Frontal cortex (tissue), 4 donors: ENCODE results near the gene GFRA1. TPM values are rescaled to one million over a fixed set of nuclear protein-coding genes. Genes with fewer than 3 reads are reported as not detected.
"Not testable (repeated sequence)": the region's sequence is repeated elsewhere in the genome, so short reads cannot be mapped to it uniquely, and the experiment has no call there.

Source experiments
- DNase-seq, 2 donors: peaks; one replicate each; pipeline ENCODE4 v3.0.0; 2012; ENCODE audit warnings: low spot score in 2 of 2
- FAIRE-seq: peaks from 2 replicates; lab custom pipeline; 2012; peaks lifted over from hg19 to GRCh38; lab: Jason Lieb, UNC
- total RNA-seq: library from RNA; depleted of rRNA; stranded (reverse); fragments of >200 nt; gene quantifications from one replicate; pipeline ENCODE4 v1.2.3, GENCODE V29; 2014
- donor health status: control.
- donor health status: control.
- donor health status: control.

The GFRA1 gene
- total RNA-seq, 1 donor from 2014 or later, result 8.2 TPM

DNA sequence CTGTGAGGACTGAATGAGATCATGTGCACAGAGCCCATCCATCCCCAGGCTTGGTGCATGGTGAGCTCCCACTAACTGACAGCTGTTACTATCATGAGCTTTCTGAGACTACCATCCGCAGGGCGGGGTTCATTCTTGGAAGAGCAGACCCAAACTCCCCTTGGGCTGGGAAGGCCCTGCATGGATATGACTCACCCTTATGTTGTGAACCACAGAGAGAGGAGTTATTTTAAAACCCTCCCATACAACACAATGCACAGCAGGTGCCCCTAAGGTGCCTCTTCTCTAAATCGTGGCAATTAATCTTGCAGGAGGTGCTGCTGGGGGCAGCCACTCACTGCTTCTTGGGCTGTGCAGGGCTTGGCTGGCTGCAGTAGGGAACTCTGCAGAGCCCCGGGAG, 219.1 kb downstream of the GFRA1 start:
- DNase-seq, result no peak
- FAIRE-seq, result no peak

DNA sequence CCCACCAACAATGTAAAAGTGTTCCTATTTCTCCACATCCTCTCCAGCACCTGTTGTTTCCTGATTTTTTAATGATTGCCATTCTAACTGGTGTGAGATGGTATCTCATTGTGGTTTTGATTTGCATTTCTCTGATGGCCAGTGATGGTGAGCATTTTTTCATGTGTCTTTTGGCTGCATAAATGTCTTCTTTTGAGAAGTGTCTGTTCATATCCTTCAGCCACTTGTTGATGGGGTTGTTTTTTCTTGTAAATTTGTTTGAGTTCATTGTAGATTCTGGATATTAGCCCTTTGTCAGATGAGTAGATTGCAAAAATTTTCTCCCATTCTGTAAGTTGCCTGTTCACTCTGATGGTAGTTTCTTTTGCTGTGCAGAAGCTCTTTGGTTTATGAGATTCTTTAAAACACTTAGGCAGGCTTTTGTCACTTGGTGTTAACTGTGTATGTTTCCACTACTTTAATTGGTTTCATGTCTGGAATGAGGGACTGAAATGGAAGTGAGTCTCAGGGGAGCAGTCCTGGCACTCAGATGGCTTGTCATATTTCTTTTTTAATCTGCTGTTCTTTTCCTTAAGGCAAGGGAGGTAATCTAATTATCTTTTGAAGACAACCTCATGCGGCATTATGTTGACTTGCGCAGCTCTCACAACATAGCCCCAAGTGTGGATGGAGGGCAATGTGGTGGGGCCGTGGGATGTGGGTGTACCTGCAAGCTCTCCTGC, 219.8 kb downstream of the GFRA1 start:
- FAIRE-seq, DNase-seq: not testable (repeated sequence)

DNA sequence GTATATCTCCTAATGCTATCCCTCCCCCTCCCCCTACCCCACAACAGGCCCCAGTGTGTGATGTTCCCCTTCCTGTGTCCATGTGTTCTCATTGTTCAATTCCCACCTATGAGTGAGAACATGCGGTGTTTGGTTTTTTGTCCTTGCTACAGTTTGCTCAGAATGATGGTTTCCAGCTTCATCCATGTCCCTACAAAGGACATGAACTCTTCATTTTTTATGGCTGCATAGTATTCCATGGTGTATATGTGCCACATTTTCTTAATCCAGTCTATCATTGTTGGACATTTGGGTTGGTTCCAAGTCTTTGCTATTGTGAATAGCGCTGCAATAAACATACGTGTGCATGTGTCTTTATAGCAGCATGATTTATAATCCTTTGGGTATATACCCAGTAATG, 220.5 kb downstream of the GFRA1 start:
- DNase-seq, FAIRE-seq: not testable (repeated sequence)

DNA sequence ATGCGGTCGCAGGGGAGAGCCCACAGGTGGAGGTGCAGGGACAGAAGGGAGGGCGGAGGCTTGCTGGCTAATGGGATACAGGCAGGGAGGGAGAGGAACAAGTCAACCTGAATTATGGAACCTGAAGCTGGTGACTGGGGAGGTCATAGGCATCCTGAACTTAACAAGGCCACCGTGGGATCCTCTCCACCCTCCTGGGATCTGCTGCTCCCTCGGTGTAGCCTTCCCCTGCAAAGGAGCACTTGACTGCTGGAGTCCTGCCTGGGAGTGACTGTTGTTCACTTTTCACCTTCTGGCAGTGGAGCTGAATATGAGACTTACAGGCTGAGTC, 223.1 kb downstream of the GFRA1 start:
- DNase-seq, result no peak
- FAIRE-seq, result no peak

DNA sequence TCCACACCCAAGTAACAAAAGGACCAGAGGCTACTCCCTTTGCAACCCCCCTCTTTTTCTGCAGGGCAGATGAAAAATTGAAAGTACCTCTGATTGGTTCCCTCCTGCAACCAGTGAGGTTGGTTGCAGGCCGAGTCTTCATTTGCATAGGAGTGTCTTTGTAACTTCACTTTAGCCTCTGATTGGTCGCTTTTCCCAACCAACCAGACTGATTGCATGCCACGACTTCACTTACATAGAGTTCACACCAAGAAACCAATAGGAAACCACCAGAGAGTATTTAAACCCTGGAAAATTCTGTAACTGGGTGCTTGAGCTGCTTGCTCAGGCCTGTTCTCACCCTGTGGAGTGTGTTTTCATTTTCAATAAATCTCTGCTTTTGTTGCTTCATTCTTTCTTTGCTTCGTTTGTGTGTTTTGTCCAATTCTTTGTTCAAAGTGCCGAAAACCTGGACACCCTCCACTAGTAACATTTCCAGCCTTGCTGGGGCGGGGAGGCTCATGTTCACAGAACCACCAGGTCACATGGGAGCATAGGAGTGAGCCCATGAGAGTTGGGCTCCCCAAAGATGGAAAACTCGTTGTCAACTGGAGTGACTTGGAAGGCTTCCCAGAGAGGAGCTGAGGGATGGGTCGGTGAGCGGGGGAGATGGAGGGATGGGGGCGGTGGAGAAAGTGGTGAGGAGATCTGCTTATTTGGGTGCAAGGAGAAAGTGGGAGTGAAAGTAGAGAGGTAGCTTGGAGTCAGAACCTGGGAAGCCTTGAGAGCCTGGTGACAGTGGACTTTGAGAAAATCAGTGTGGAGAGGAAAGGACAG, 223.6 kb downstream of the GFRA1 start:
- no peak for DNase-seq
- FAIRE-seq, result no peak

DNA sequence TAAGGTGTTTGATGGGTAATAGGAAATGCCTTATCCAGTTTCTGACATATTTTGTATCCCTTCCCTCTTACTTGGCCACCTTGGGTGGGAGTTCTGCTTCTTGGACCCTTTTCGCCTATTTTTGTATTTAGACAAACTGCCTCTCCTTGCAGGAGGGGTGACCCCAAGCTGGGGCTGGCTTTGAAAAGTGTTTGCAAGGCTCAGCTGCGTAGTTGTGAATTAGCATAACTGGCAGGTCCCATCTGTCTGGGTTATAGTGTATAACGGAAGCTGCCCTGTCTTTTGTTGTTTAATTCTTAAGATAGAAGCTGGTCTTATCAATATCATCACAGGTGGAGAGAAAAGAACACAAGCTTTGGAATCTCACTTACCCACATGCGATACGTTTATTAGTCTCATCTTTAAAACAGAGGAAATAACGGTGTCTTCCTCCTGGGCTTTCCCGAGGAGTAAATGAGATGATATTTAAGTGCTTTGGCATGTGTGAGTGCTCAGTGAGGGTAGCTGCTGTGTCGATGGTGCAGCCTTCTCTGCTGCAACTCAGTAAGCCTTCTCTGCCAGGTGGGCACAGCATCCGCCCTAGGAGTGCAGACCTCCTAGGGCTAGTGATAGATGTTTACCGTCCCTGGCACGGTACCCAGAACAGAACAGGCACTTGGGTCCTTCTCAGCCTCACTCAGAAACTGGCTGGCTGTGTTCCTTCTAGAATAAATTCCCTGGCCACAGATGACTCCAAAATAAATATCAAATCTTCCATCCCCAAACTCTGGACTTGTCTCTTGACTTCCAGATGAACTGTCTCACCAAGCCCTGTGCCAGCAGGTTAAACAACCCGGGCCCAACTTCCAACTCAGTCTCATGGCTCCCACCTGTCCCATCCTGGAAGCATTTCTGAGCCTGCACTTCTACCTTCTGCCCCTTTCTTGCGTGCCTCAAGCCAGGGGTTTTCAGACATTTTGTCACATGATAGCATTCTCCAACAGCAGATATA, 227.3 kb downstream of the GFRA1 start:
- FAIRE-seq (no peak), DNase-seq (no peak)

DNA sequence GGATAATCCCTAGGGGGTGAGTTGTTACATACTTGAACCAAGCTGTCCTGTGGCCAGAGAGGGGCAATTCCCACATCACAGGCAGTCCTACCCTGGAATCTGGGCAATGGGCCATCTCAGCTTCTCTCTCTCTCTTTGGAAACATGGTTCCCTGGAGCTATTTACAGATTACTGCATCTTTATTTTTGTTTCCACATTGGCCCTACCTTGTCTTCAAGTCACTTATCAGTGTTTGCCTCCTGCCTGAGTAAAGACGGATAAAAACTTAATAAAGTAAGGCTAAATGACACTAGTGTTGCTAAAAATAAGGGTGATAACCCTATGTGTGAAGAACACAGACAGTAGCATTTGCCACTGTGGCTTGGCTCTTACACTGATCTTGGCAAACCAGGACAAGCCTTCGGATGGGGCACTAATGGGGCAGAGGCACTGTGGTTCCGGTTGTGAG, 228.2 kb downstream of the GFRA1 start:
- no peak for FAIRE-seq
- no peak for DNase-seq

DNA sequence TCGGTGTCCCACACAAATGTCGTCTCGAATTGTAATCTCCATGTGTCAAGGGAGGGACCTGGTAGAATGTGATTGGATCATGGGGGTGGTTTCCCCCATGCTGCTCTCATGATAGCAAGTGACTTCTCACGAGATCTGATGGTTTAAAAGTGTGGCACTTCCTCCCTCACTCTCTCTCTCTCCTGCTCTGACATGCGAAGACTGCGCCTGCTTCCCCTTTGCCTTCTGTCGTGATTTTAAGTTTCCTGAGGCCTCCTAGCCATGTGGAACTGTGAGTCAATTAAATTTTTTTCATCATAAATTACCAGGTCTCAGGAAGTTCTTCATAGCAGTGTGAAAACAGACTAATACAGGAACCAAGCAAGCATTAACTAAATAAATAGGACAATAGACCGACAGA, 229.1 kb downstream of the GFRA1 start:
- FAIRE-seq, result no peak

DNA sequence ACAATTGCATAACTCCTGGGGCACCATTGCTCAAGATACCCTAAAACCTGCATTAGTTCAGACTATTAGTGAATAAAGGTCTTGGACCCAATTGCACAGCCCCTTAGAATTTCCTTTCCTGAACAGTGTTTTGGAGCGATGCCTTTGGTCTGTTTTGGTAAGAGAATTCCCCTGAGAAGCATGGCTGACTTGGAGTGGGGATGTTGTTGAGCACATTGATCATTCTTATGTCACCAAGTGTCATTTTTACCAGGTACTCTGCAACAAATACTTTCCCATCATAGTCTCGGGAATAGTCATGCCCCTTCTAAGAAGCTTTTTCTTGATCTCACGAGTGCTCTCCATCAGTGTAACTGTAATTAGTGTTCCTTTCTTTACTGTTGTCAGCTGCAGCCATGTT, 229.7 kb downstream of the GFRA1 start:
- DNase-seq (no peak), FAIRE-seq (no peak)

More for the DNA sequence above, 229.1 kb downstream of the GFRA1 start:
- DNase-seq, result no peak

DNA sequence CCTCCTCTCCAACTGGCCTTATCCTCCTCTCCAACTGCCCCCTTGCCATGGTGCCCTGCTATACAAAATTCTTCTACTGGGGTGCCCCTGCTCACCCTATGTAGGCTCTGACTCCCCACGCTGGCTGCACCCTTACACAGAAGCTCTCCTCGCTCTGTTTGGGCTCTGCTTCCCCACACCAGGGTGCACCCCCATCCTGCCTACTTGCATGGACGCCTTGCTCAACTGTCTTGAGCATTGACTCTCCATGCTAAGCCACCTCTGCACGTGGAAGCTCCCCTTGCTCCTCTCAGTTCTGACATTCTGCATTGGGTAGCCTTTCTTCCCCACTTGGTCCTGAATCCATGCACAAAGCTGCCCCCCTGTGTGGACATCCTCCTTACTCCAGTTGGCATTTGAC, 231.1 kb downstream of the GFRA1 start:
- FAIRE-seq (no peak), DNase-seq (no peak)

DNA sequence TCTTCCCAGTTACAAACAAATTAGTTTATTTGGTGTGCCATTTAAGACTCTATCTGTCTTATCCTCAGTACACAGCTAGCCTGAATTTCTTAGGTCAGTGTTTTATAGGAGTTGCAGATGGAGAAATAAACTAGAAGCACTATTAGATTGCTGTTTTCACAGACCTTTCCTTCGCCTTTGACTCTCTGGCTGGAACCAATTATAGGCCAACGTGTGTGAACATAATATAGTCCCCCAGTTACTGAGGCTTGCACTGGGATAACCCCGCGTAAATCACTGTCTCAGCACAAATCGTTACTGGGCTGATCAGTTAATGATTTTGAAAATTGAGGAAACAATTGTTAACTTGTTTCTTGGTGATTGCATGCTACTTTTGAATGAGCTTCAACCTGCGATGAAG, 233.4 kb downstream of the GFRA1 start:
- FAIRE-seq (no peak), DNase-seq (no peak)

DNA sequence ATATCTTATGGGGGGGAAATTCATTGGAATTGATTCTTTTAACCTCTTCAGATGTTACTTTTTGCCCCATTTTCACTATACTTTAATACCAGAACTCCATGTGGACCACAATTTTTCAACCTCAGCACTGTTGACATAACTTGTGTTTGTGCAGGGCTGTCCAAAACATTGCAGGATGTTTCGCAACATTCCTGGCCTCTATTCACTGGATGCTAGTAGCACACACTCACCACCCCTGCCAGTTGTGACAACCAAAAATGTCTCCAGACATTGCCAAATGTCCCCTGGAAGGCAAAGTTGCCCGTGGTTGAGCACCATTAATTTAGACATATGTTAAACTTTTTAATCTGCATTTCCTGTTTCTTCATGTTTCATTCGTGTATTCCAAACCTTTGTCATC, 234.7 kb downstream of the GFRA1 start:
- no peak for FAIRE-seq
- DNase-seq, result no peak

DNA sequence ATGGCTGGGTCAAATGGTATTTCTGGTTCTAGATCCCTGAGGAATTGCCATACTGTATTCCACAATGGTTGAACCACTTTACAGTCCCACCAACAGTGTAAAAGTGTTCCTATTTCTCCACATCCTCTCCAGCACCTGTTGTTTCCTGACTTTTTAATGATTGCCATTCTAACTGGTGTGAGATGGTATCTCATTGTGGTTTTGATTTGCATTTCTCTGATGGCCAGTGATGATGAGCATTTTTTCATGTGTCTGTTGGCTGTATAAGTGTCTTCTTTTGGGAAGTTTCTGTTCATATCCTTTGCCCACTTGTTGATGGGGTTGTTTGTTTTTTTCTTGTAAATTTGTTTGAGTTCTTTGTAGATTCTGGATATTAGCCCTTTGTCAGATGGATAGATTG, 237.6 kb downstream of the GFRA1 start:
- DNase-seq, FAIRE-seq: not testable (repeated sequence)

DNA sequence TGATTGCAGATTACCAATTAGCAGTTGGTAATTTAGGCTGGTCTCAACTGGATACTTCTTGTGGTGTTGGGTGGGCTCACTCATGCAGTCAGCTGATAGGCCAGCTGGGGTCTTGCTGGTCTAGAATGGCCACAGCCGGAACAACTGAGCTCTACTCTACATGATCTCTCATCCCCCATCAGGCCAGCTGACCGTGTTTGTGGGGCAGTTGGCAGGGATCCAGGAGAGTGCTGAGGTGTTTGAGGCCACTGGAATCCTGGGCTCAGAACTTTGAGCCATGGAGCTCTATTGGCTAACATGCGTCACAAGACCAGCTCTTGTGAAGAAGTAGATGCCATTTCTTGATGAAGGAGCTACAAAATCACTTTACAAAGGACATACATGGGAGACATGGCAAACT, 242.4 kb downstream of the GFRA1 start:
- DNase-seq, result no peak
- no peak for FAIRE-seq

DNA sequence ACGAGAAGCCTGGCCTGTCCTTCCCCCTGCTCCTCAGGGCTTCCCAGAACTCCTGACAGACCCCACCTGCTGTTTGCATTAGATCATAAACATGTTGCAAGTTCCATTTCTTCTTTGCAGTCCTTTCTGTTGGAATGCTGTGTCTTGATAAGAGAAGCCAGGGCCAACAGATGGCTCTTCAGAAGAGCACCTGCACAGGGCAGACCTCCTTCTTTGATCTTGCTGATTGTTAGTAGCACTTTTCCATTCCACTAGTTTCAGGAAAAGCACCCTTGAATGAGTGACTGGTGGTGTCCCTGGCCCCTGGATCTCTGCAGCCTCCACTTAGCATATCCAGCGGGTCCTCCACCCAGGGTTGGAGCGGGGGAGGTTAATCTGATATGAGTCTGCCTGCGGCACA, 243.2 kb downstream of the GFRA1 start:
- no peak for FAIRE-seq

DNA sequence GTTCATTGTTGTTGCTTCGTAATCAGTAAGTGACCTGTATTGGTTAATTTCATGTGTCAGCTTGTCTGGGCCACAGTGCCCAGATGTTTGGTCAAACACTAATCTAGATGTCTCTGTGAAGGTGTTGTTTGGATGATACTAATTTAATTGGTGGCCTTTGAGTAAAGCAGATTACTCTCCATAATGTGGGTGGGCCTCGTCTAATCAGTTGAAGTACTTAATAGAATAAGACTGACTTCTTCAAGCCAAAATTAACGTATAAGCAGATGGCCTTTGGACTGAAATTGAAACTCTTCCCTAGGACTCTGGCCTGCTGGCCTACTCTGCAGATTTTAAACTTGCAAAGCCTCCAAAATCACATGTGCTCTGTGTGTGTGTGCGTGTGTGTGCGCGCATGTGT, 245.7 kb downstream of the GFRA1 start:
- FAIRE-seq, result no peak

More for the DNA sequence above, 243.2 kb downstream of the GFRA1 start:
- DNase-seq, result no peak

DNA sequence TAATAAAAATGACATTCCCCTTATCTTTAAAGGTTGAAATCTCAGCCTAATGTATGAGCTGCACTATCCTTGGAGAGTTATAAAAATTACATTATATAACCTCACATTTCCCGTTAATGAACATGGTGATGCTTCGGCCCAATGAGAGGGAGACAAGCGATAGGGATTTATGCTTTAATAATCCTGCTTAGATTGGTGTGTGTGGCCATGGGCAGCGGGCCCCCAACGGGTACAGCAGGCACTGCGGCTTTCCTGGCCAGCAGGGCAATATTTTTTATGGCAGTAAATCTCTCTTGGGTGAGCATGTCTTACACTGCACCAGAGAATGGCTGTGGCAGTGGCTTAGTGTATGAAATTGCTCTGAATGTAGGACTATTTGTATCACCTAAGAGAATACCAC, 246.3 kb downstream of the GFRA1 start:
- FAIRE-seq (no peak), DNase-seq (no peak)

More for the DNA sequence above, 245.7 kb downstream of the GFRA1 start:
- DNase-seq, result no peak

DNA sequence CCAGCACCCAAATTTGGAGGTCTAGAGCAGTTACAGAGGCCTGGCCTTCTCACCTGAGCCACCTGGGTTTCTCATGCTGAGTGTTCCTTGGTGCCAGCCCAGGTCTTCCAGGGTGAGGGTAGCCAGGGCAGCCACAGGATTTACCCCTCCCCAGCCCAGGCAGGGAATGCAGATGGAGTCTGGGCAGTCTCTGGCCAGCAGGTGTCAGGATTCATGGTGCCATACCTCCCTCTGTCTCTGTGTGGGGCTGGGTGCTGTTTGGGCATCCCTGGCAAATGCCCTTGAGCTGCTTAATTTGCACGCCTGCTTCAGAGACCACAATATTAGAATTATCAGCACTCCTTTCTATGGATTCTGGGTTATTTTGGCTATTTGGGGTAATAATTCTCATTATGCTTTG, 246.7 kb downstream of the GFRA1 start:
- FAIRE-seq (no peak), DNase-seq (no peak)

DNA sequence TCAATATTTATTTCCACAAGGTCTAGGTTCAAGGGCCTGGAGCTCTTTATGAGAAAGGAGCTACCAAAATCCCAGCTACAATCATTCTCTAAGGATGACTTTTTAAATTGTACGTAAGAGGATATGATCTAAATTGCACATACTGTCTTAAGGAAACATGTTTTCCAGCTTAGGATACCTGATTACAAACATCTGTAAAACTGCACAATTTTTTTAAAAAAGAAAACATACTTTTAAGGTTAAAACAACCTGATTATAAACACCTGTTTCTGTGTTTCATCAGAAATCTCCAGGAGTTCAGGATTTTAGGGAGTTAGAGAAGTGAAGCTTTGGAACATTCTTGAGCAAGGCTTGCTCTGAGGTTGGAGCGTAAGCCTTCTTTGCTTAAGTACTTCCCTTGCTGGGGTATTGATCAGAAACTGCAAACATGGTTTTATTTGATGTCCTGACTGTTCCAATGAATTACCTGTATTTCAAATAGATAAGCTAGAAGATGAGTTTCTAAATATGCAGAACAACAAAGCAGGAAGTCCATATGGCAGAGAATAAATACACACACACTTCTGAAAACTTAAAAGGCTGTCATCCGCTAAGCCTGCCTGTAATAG, 248.6 kb downstream of the GFRA1 start:
- FAIRE-seq (no peak), DNase-seq (no peak)

DNA sequence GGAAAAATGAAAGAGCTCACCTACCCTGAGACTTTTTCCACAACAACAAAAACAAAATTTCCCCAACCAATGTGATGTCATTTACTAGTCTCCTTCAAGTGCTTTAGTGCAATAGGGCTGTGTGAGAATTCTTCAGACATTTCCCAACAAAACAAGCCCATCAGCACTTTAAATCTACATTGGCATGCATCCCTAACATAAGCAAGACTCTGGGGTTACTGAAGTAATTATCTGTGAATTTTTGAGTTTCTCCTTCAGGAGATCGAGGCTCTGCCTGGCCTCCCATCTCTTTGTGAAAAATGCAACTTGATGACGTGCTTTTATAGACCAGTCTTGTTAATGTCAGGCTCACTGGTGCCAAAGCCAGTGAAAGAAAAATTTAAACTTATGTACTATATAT, 255.6 kb downstream of the GFRA1 start:
- DNase-seq (no peak), FAIRE-seq (no peak)
